Measurements from ENCODE around the gene SF3A1.

DNA sequence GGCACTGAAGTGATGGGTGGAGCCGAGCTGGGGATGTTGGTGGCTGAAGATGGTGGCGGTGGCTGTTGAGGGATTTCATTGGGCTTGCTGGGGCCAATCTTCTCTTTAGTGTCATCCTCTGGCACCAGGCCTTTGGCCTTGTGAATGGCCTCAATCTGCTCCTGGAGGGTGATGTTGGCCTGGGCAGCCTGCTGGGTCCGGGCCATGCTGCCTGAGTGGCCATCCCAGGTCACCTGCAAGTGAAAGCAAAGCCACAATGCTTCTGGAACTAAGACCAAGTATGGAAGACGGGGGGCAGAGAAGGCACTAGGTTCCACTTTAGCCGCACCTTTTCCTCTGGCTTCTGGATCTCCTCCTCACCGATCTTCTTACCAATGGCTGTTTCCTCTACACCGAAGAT is 17.9 kb downstream of the SF3A1 start:
- TF ChIP-seq, protein P1, sequence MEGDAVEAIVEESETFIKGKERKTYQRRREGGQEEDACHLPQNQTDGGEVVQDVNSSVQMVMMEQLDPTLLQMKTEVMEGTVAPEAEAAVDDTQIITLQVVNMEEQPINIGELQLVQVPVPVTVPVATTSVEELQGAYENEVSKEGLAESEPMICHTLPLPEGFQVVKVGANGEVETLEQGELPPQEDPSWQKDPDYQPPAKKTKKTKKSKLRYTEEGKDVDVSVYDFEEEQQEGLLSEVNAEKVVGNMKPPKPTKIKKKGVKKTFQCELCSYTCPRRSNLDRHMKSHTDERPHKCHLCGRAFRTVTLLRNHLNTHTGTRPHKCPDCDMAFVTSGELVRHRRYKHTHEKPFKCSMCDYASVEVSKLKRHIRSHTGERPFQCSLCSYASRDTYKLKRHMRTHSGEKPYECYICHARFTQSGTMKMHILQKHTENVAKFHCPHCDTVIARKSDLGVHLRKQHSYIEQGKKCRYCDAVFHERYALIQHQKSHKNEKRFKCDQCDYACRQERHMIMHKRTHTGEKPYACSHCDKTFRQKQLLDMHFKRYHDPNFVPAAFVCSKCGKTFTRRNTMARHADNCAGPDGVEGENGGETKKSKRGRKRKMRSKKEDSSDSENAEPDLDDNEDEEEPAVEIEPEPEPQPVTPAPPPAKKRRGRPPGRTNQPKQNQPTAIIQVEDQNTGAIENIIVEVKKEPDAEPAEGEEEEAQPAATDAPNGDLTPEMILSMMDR (IDR thresholded peaks at IDR 0.05; ENCODE audit: insufficient read depth, low read depth, low read length), result no peak
- no peak for TF ChIP-seq EZH2 (IDR thresholded peaks at IDR 0.05; ENCODE audit: insufficient read depth, low read length)

Data from astrocyte (in vitro differentiated cells and primary cell).